Right atrium auricular region (tissue), 2 donors: ENCODE measurements around the gene PAPOLG. TPM values are rescaled to one million over a fixed set of nuclear protein-coding genes. Genes with fewer than 3 reads are reported as not detected.

Source experiments
- DNase-seq: peaks from one replicate; pipeline ENCODE4 v3.0.0-alpha.2; 2019; ENCODE audit warnings: low spot score
- H3K27ac ChIP-seq, 2 donors: fragments of 200-600 bp; sonication (generic); 1 replicate in 1 of 2; 2 replicates in 1 of 2; pipeline ENCODE4 v1.5.1; 2016 to 2019
- H3K27me3 ChIP-seq, 2 donors: fragments of 200-600 bp; sonication (generic); one replicate each; pipeline versions ENCODE4 v1.5.1 to v1.6.0; 2017 to 2019
- H3K36me3 ChIP-seq: fragments of 200-600 bp; sonication (generic); one replicate; pipeline ENCODE4 v1.5.1; 2016
- H3K4me1 ChIP-seq, 2 donors: fragments of 200-600 bp; sonication (generic); one replicate each; pipeline versions ENCODE4 v1.5.1 to v1.6.0; 2017 to 2019
- H3K4me3 ChIP-seq, 2 donors: fragments of 200-600 bp; sonication (generic); 1 replicate in 1 of 2; 2 replicates in 1 of 2; pipeline ENCODE4 v1.5.1; 2017 to 2019; ENCODE audit warnings: mild to moderate bottlenecking in 1 of 2, moderate library complexity in 1 of 2
- H3K9me3 ChIP-seq, 2 donors: fragments of 200-600 bp; sonication (generic); one replicate each; pipeline ENCODE4 v1.5.1; 2019
- CTCF ChIP-seq, 2 donors: fragments of 200-600 bp; sonication (generic); IDR thresholded peaks; one replicate each; pipeline ENCODE4 v1.5.1; 2019; ENCODE audit warnings: antibody characterized with exemption in 2 of 2
- total RNA-seq, 2 donors: library from RNA; depleted of rRNA; stranded (reverse); fragments of >200 nt; gene quantifications; one replicate each; pipeline ENCODE4 v1.1.0, GENCODE V29; 2016

The PAPOLG gene
- total RNA-seq, 2 donors from 2014 or later: 9.4 to 10.6 TPM

- Histone ChIP-seq H3K4me1 (no peaks in the 10 kb centered on the region), H3K27me3 (no peaks in the 10 kb centered on the region), H3K27ac (no peak overlapping the region), H3K36me3 (peaks cover 78% of the 10 kb centered on the region), H3K4me3 (no peak overlapping the region), H3K9me3 (no peaks in the 10 kb centered on the region)
- no peak for DNase-seq
- no peak for TF ChIP-seq CTCF (IDR thresholded peaks at IDR 0.05)
Observed at GRCh38 chr2:60778352-60778751, 22.3 kb downstream of the PAPOLG start.

- H3K4me1 ChIP-seq: no peaks in the 10 kb centered on the region
- TF ChIP-seq CTCF (IDR thresholded peaks at IDR 0.05): no peak
- H3K36me3 ChIP-seq: peaks cover 79% of the 10 kb centered on the region
- H3K4me3 ChIP-seq: no peak overlapping the region
- DNase-seq: no peak
- no peak overlapping the region for H3K27ac ChIP-seq
- no peaks in the 10 kb centered on the region for H3K27me3 ChIP-seq
- no peaks in the 10 kb centered on the region for H3K9me3 ChIP-seq
Observed at GRCh38 chr2:60779426-60779825, 23.4 kb downstream of the PAPOLG start.

GRCh38 chr2:60780721-60781120, 24.7 kb downstream of the PAPOLG start:
- Histone ChIP-seq H3K4me1 (no peaks in the 10 kb centered on the region), H3K27ac (no peak overlapping the region), H3K9me3 (no peaks in the 10 kb centered on the region), H3K27me3 (no peaks in the 10 kb centered on the region), H3K36me3 (peaks cover 77% of the 10 kb centered on the region), H3K4me3 (no peak overlapping the region)
- no peak for DNase-seq
- no peak for TF ChIP-seq CTCF (IDR thresholded peaks at IDR 0.05)

- peaks cover 86% of the 10 kb centered on the region for H3K36me3 ChIP-seq
- no peak overlapping the region for H3K4me3 ChIP-seq
- no peaks in the 10 kb centered on the region for H3K27me3 ChIP-seq
- TF ChIP-seq CTCF (IDR thresholded peaks at IDR 0.05): no peak
- H3K9me3 ChIP-seq: no peaks in the 10 kb centered on the region
- H3K4me1 ChIP-seq: no peaks in the 10 kb centered on the region
- H3K27ac ChIP-seq: no peak overlapping the region
- no peak for DNase-seq
Observed at GRCh38 chr2:60793169-60793568, 37.1 kb downstream of the PAPOLG start.

GRCh38 chr2:60794271-60794863, 38.3 kb downstream of the PAPOLG start:
- TF ChIP-seq CTCF (IDR thresholded peaks at IDR 0.05): peak in 1 of 2 donors; percentile 57
- Histone ChIP-seq H3K4me3 (no peak overlapping the region), H3K27me3 (no peaks in the 10 kb centered on the region), H3K9me3 (no peaks in the 10 kb centered on the region), H3K36me3 (peaks cover 74% of the 10 kb centered on the region), H3K27ac (no peak overlapping the region), H3K4me1 (no peaks in the 10 kb centered on the region)
- no peak for DNase-seq
